Panc1 (cell line): ENCODE measurements around the gene P4HA3. TPM values are rescaled to one million over a fixed set of nuclear protein-coding genes. Genes with fewer than 3 reads are reported as not detected.

Experiments
- ATAC-seq: fragments of 200-7000 bp; cut with Tn5 transposase; 2 replicates; pipeline ENCODE4 v1.9.1; 2020; ENCODE audit warnings: mild to moderate bottlenecking, moderate library complexity
- BruUV-seq: library from RNA; stranded (reverse); fragments of 400-500 nt; replicated peaks from 2 replicates; lab custom pipeline; 2021; lab: Mats Ljungman, UMichigan
- CTCF ChIA-PET: fragments of 300-600 bp; sonication (Branson Sonifier 250); formaldehyde crosslinking; loops from one replicate; lab custom pipeline; 2022; ENCODE audit warnings: antibody characterized with exemption; lab: Charles Lee
- POLR2A ChIA-PET: fragments of 300-600 bp; sonication (Branson Sonifier 250); formaldehyde crosslinking; loops from one replicate; lab custom pipeline; 2022; ENCODE audit warnings: antibody characterized with exemption; lab: Charles Lee
- DNase-seq: peaks from one replicate; pipeline ENCODE4 v3.0.0-alpha.2; 2010; ENCODE audit warnings: low read depth, low spot score
- H3K27ac ChIP-seq: 2 replicates; pipeline ENCODE4 v1.5.1; 2011; ENCODE audit warnings: mild to moderate bottlenecking, low read length, inconsistent platforms
- H3K27me3 ChIP-seq: fragments of 200-500 bp; sonication (Bioruptor generic); 2 replicates; pipeline ENCODE4 v1.6.0; 2014; ENCODE audit warnings: low read length, inconsistent platforms; ENCODE audit not compliant: control insufficient read depth, insufficient read depth
- H3K36me3 ChIP-seq: fragments of 200-500 bp; sonication (Bioruptor generic); 2 replicates; pipeline ENCODE4 v1.5.1; 2014; ENCODE audit warnings: inconsistent platforms, mild to moderate bottlenecking, low read length, moderate library complexity; ENCODE audit not compliant: control insufficient read depth, insufficient read depth
- H3K4me1 ChIP-seq: 2 replicates; pipeline ENCODE4 v1.5.1; 2011; ENCODE audit warnings: inconsistent platforms, mild to moderate bottlenecking, low read length, moderate library complexity; ENCODE audit not compliant: control insufficient read depth, insufficient read depth
- H3K4me3 ChIP-seq, 2 experiments: 2 replicates each; pipeline ENCODE4 v1.5.1; 2011 to 2012; ENCODE audit warnings: low read depth in 2 of 2, low read length in 2 of 2, mild to moderate bottlenecking in 2 of 2, inconsistent platforms in 1 of 2, moderate library complexity in 1 of 2
- H3K9me3 ChIP-seq: fragments of 200-500 bp; sonication (Bioruptor generic); 2 replicates; pipeline ENCODE4 v1.5.1; 2014; ENCODE audit warnings: low read depth, mild to moderate bottlenecking, inconsistent platforms, low read length, moderate library complexity; ENCODE audit not compliant: control insufficient read depth, insufficient read depth
- CTCF ChIP-seq: fragments of 450-650 bp; IDR thresholded peaks from 2 replicates; pipeline ENCODE4 v1.5.1; 2017; ENCODE audit warnings: mild to moderate bottlenecking
- POLR2AphosphoS5 ChIP-seq: IDR thresholded peaks from 2 replicates; pipeline ENCODE4 v1.6.1; 2012; ENCODE audit warnings: mild to moderate bottlenecking, low read depth, low read length, moderate library complexity
- REST ChIP-seq, 2 experiments: IDR thresholded peaks; 2 replicates each; pipeline ENCODE4 v1.6.1; 2011 to 2012; ENCODE audit warnings: low read depth in 2 of 2, control low read depth in 1 of 2, low read length in 1 of 2, mild to moderate bottlenecking in 1 of 2, moderate library complexity in 1 of 2; ENCODE audit not compliant: insufficient read depth in 1 of 2
- SIN3A ChIP-seq: IDR thresholded peaks from 2 replicates; pipeline ENCODE4 v1.6.1; 2012; ENCODE audit warnings: low read depth, mild to moderate bottlenecking, low read length, moderate library complexity, borderline replicate concordance; ENCODE audit not compliant: insufficient read depth
- TCF7L2 ChIP-seq: IDR thresholded peaks from 2 replicates; pipeline ENCODE4 v1.6.1; 2011; ENCODE audit warnings: mild to moderate bottlenecking, low read depth, low read length, inconsistent platforms
- in situ Hi-C: cut with HindIII; loops from 2 replicates; pipeline ENCODE4 v1.10.0; 2016; ENCODE audit warnings: low sequenced_read_pairs, low pct_unique_long_range_greater_than_20kb
- intact Hi-C: fragments of 100-400 bp; cut with micrococcal nuclease; formaldehyde crosslinking; loops from one replicate; pipeline ENCODE4 v1.10.0; 2022; ENCODE audit not compliant: unreplicated experiment
- total RNA-seq: library from RNA; stranded (reverse); gene quantifications from one replicate; pipeline ENCODE4 v1.2.1, GENCODE V29; 2021; ENCODE audit not compliant: unreplicated experiment

Gene P4HA3
- total RNA-seq, 1 experiment from 2014 or later: 1.3 TPM

DNA sequence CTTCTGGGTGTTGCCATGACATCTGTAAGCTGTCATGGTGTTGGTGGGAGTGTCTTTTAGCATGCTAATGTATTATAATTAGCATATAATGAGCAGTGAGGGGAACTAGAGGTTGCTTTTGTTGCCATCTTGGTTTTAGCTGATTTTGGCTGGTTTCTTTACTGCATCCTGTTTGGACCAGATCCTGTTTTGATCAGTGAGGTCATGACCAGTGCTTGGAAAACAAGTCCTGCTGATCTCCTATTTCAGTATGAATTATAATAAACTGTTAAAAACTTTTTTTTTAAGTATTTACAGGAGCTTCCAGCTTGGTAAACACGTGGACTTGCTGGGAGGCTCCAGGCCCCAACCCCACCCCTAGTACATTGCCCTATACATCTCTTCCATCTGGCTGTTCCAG, 30.5 kb upstream of the P4HA3 start:
- no peak for ATAC-seq
- no peak for DNase-seq
- in situ Hi-C loops (no loop called here), intact Hi-C loops (no loop called here)
- no TSS peak for BruUV-seq
- TF ChIP-seq CTCF (no peak), POLR2AphosphoS5 (no peak), SIN3A (no peak)
- Histone ChIP-seq H3K27ac (no peak overlapping the region), H3K36me3 (no peaks in the 10 kb centered on the region), H3K4me3 (no peak overlapping the region), H3K27me3 (no peaks in the 10 kb centered on the region), H3K9me3 (no peaks in the 10 kb centered on the region), H3K4me1 (no peaks in the 10 kb centered on the region)
- ChIA-PET POLR2A (interaction anchor here (0.6 kb wide), 1 partner anchor 48 kb away, joined by 6 read pairs; no protein-coding TSS in a partner anchor), CTCF (no interaction called here)

DNA sequence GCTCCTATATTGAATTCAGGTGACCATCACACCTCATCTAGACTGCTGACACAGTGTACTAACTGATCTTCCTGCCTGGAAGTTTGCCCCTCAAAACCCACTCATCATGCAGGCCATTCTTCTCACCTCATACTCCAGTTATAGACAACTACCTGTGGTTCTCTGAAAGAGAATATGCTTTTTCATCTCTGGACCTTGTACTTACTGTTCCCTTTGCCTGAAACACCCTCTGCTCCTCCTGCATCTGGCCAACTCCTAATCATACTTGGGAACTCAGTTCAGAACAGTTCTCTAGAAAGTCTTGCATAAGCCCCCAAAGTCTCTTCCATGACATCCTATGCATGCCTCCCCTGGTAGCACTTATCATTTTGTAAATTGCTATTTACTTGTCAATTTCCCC, 28.2 kb upstream of the P4HA3 start:
- Histone ChIP-seq H3K27me3 (no peaks in the 10 kb centered on the region), H3K9me3 (no peaks in the 10 kb centered on the region), H3K36me3 (0 out of 2 replicates have a peak, but pooled peaks cover 3% of the 10 kb centered on the region), H3K27ac (no peak overlapping the region), H3K4me3 (no peak overlapping the region), H3K4me1 (no peaks in the 10 kb centered on the region)
- DNase-seq: no peak
- no peak for ATAC-seq
- no peak for TF ChIP-seq POLR2AphosphoS5
- no peak for TF ChIP-seq CTCF
- TF ChIP-seq REST (IDR thresholded peaks at IDR 0.05; ENCODE audit: insufficient read depth in 1 of 2, low read depth in 2 of 2, low read length in 1 of 2): no peak
- TF ChIP-seq SIN3A: no peak
- no peak for TF ChIP-seq TCF7L2
- ChIA-PET CTCF (no interaction called here), POLR2A (no interaction called here)
- BruUV-seq: no TSS peak
- in situ Hi-C loops: no loop called here
- intact Hi-C loops: no loop called here
